ENCODE measurements around the gene PIGU. TPM values are rescaled to one million over a fixed set of nuclear protein-coding genes. Genes with fewer than 3 reads are reported as not detected.

The PIGU gene
- total RNA-seq, 1 donor = 9.0 TPM

DNA sequence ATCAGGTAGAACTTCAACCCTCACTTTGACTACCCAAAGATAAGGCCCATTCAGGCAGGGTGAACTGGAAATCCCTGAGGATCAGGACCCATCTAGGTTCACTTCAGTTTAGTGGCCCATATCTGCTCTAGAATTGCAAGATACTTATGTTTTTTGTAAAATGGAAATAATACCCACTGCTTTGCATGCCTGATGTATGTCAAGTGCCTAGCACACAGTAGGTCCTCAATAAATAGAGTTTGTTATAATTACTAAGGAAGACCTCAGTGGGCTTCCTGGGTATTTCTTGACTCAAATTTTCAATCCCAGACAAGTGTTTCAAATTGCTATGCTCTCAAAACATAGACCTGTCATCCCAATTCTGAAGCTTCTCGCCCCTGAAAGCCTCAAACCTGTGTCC is 32.5 kb downstream of the PIGU start:
- DNase-seq (ENCODE audit: insufficient read length, low spot score, missing footprints) = no peak
- no peak overlapping the region for H3K27ac ChIP-seq (ENCODE audit: low read depth, low read length)
- no peak overlapping the region for H3K4me3 ChIP-seq (ENCODE audit: insufficient read depth, low read length)

GRCh38 chr20:34643928-34644327 is 33.0 kb downstream of the PIGU start:
- Histone ChIP-seq H3K27ac (ENCODE audit: low read depth, low read length) (no peak overlapping the region), H3K4me3 (ENCODE audit: insufficient read depth, low read length) (no peak overlapping the region), H3K9me3 (ENCODE audit: low read depth, low read length) (no peaks in the 10 kb centered on the region), H3K79me2 (ENCODE audit: insufficient read depth, low read length) (no peaks in the 10 kb centered on the region), H3K36me3 (ENCODE audit: insufficient read depth, low read length) (no peaks in the 10 kb centered on the region), H4K20me1 (ENCODE audit: insufficient read depth, low read length) (no peaks in the 10 kb centered on the region), H3K4me1 (ENCODE audit: insufficient read depth, low read length) (peaks cover 8% of the 10 kb centered on the region), H3K4me2 (ENCODE audit: insufficient read depth, low read length) (no peak overlapping the region), H3K27me3 (ENCODE audit: insufficient read depth, low read length) (no peaks in the 10 kb centered on the region), H2AFZ (ENCODE audit: low read length) (no peak overlapping the region)
- TF ChIP-seq CTCF (IDR thresholded peaks at IDR 0.05; ENCODE audit: extremely low read depth, low read depth, low read length) = no peak
- no peak for DNase-seq (ENCODE audit: insufficient read length, low spot score, missing footprints)

More for the DNA sequence above, 32.5 kb downstream of the PIGU start:
- H2AFZ ChIP-seq (ENCODE audit: low read length) = no peak overlapping the region
- no peaks in the 10 kb centered on the region for H3K79me2 ChIP-seq (ENCODE audit: insufficient read depth, low read length)
- H3K36me3 ChIP-seq (ENCODE audit: insufficient read depth, low read length) = no peaks in the 10 kb centered on the region
- H3K4me2 ChIP-seq (ENCODE audit: insufficient read depth, low read length) = no peak overlapping the region
- H3K4me1 ChIP-seq (ENCODE audit: insufficient read depth, low read length) = peaks cover 8% of the 10 kb centered on the region
- no peaks in the 10 kb centered on the region for H3K9me3 ChIP-seq (ENCODE audit: low read depth, low read length)
- H4K20me1 ChIP-seq (ENCODE audit: insufficient read depth, low read length) = no peaks in the 10 kb centered on the region
- no peaks in the 10 kb centered on the region for H3K27me3 ChIP-seq (ENCODE audit: insufficient read depth, low read length)
- TF ChIP-seq CTCF (IDR thresholded peaks at IDR 0.05; ENCODE audit: extremely low read depth, low read depth, low read length) = no peak

DNA sequence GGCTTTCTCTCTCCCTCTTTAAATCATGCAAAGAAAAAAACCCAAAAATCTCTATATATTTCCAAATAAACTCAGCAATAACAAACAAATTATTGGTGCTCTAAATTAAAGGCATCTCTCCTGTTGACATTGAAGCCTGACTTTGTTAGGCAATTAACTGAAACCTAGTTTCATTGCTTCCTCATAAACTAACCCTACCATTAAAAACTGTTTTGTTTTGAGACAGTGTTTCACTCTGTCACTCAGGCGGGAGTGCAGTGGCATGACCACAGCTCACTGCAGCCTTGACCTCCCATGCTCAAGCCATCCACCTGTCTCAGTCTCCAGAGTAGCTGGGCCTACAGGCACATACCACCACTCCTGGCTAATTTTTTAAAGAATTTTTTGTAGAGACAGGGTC is 34.9 kb downstream of the PIGU start:
- Histone ChIP-seq H4K20me1 (ENCODE audit: insufficient read depth, low read length) (no peaks in the 10 kb centered on the region), H3K9me3 (ENCODE audit: low read depth, low read length) (no peaks in the 10 kb centered on the region), H3K4me1 (ENCODE audit: insufficient read depth, low read length) (peaks cover 16% of the 10 kb centered on the region), H3K27me3 (ENCODE audit: insufficient read depth, low read length) (no peaks in the 10 kb centered on the region), H3K79me2 (ENCODE audit: insufficient read depth, low read length) (no peaks in the 10 kb centered on the region), H3K4me3 (ENCODE audit: insufficient read depth, low read length) (no peak overlapping the region), H3K4me2 (ENCODE audit: insufficient read depth, low read length) (no peak overlapping the region), H3K36me3 (ENCODE audit: insufficient read depth, low read length) (no peaks in the 10 kb centered on the region), H3K27ac (ENCODE audit: low read depth, low read length) (no peak overlapping the region), H2AFZ (ENCODE audit: low read length) (no peak overlapping the region)
- TF ChIP-seq CTCF (IDR thresholded peaks at IDR 0.05; ENCODE audit: extremely low read depth, low read depth, low read length) = no peak
- no peak for DNase-seq (ENCODE audit: insufficient read length, low spot score, missing footprints)

DNA sequence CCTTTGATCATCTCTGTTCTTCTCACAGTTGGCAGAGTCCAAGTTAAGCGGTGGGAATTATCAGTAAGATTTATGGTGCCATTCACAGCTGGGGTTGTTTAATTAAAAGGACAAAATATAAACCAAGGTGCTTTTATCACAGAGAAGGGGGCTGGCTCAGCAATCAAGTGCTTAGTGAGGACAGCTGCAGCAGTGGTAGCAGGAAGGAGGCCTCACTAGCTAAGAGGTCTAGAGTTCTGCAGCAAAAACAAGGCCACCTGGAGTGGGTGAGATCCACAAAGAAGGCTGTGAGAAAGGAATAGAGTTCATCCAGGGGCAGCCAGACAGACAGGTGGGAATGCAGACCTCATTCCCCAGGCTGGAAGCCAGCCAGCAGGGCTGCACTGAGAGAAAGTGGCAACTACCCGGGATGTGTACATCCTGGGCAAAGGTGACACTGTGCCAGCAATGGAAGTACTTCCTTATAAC is 37.1 kb downstream of the PIGU start:
- Histone ChIP-seq H2AFZ (ENCODE audit: low read length) (no peak overlapping the region), H3K4me3 (ENCODE audit: insufficient read depth, low read length) (no peak overlapping the region), H3K79me2 (ENCODE audit: insufficient read depth, low read length) (no peaks in the 10 kb centered on the region), H3K4me1 (ENCODE audit: insufficient read depth, low read length) (peaks cover 16% of the 10 kb centered on the region), H3K27me3 (ENCODE audit: insufficient read depth, low read length) (no peaks in the 10 kb centered on the region), H3K27ac (ENCODE audit: low read depth, low read length) (no peak overlapping the region), H3K36me3 (ENCODE audit: insufficient read depth, low read length) (no peaks in the 10 kb centered on the region), H3K9me3 (ENCODE audit: low read depth, low read length) (no peaks in the 10 kb centered on the region), H3K4me2 (ENCODE audit: insufficient read depth, low read length) (no peak overlapping the region), H4K20me1 (ENCODE audit: insufficient read depth, low read length) (no peaks in the 10 kb centered on the region)
- no peak for TF ChIP-seq CTCF (IDR thresholded peaks at IDR 0.05; ENCODE audit: extremely low read depth, low read depth, low read length)
- no peak for DNase-seq (ENCODE audit: insufficient read length, low spot score, missing footprints)

All from osteoblast (primary cell).